ENCODE results near the gene NLGN4Y.

DNA sequence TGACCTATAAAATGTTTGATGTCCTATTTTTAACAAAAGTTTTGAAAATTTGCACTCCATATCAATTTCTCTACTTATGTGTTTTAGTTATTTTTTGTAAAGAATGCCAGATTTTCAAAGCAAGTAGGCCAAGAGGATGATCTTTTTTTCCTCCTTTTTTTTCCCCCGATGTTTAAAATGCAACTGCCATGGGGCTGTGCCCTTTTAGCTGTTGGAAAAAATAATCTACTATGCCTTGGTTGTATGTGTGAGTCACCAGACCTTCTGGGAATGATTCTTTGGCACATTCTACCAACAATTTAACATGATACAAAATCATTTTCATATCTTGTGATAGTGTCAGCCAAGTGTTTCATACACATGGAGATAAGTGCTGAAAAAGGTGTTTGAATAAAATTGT is 217.3 kb downstream of the NLGN4Y start:
- no peak for TF ChIP-seq POLR2A (IDR thresholded peaks at IDR 0.05)
- TF ChIP-seq, protein P1, sequence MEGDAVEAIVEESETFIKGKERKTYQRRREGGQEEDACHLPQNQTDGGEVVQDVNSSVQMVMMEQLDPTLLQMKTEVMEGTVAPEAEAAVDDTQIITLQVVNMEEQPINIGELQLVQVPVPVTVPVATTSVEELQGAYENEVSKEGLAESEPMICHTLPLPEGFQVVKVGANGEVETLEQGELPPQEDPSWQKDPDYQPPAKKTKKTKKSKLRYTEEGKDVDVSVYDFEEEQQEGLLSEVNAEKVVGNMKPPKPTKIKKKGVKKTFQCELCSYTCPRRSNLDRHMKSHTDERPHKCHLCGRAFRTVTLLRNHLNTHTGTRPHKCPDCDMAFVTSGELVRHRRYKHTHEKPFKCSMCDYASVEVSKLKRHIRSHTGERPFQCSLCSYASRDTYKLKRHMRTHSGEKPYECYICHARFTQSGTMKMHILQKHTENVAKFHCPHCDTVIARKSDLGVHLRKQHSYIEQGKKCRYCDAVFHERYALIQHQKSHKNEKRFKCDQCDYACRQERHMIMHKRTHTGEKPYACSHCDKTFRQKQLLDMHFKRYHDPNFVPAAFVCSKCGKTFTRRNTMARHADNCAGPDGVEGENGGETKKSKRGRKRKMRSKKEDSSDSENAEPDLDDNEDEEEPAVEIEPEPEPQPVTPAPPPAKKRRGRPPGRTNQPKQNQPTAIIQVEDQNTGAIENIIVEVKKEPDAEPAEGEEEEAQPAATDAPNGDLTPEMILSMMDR (IDR thresholded peaks at IDR 0.05): no peak
